GM18498 (cell line): ENCODE measurements around the gene ST6GALNAC5.

Experiments used
- ATAC-seq: cut with Tn5 transposase; IDR thresholded peaks from one replicate; pipeline ENCODE4 v1.9.1; 2021; ENCODE audit warnings: mild to moderate bottlenecking, moderate library complexity; ENCODE audit not compliant: unreplicated experiment

The ST6GALNAC5 gene

DNA sequence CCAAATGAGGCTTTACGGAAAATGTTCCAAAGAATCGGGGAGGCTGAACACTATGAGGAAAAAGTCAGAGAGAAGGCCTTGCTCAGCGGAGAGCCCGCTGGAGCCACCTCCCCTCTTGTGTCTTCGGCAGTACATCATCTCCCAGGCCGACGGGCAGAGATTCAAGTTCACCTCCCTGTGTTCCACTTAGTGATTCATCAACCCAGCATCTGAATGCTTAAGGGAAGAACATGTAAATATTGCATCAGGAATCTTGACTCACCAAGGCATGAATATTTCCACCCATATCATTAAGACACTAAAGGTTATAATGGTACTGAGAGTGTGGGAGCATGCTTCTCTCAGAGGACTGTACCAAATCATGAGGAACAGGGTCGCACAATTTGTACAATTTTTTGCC lies 172.5 kb downstream of the ST6GALNAC5 start:
- ATAC-seq = no peak

DNA sequence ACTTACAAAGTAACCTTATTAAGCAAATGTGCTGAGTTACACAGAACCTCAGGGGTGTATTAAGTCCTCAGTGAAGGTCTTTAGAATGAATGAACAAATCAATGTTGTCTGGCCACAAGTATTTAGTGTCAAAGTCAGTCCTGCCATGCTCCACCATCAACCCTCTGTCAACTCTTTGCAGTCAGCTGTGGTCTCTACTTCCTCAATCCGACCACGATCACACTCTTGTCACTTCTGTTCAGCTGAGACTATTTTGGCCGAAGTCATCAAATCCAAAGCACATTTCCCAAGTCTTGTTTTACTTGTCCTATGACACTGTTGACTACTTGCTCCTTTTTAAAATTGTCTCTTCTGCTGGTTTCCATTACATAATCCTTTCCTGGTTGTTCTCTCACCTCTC lies 173.5 kb downstream of the ST6GALNAC5 start:
- ATAC-seq = no peak

DNA sequence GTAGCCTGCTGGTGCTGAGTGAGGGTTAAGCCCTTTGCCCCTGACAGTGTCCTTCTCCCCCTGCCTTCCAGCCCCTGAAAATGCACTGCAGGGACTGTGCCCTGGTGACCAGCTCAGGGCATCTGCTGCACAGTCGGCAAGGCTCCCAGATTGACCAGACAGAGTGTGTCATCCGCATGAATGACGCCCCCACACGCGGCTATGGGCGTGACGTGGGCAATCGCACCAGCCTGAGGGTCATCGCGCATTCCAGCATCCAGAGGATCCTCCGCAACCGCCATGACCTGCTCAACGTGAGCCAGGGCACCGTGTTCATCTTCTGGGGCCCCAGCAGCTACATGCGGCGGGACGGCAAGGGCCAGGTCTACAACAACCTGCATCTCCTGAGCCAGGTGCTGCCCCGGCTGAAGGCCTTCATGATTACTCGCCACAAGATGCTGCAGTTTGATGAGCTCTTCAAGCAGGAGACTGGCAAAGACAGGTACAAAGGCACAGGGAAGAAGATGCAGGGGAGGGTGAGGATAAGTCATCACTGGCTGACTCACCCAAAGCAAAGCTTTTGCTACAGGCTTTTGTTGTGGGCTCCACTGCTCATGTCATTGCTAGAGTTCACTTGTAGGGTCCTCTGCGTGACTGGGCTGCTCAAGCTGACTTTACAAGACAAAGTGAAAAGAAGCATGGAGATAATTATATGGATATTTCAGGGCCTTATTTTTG lies 177.0 kb downstream of the ST6GALNAC5 start:
- ATAC-seq = no peak

DNA sequence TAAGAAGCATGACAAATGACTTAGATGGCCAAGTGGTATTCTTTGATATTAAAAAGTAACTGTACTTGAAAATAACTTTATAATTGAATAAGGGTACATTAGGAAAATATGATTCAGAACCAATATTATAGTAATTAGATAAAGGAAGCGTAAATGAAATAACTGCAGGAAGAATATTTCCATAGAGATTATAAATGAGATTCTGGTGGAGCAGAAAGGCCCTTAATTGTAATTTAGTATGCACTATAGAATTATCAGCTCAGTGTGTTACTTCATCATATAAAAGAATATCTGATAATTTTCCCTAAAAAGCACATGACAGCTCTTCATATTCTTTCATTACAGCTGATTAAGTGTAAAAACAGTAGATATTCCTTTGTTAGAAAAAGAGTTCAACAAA lies 180.3 kb downstream of the ST6GALNAC5 start:
- no peak for ATAC-seq

DNA sequence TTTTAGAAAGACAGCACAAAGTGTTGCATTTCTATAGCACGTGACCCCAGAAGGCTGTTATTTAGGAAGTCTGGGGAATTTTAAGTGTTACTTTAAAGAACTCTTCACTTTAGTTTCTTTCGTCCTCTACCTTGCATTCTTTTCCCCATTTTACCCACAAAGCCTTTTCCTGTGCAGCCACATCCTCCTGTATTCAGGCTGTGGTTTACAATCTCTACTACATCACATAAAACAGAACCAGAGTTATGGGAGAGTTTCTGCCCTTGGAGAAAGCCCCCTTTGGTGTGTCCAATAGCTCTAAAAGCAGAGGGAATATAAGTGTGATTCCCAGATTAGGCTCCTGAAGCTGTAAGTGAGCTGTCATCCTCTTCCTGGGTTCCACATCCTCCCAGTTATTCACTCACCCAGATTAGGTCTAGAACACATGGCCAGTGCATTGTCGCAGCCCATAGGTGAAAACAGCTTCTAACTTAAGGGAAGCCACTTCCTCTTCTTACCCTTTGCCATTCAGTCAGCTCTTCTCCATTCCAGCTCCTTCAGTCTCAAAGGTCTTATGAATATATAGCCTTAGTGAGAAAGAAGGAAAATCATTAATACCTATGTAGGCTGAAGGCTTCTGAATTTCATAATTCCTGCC lies 180.8 kb downstream of the ST6GALNAC5 start:
- no peak for ATAC-seq

DNA sequence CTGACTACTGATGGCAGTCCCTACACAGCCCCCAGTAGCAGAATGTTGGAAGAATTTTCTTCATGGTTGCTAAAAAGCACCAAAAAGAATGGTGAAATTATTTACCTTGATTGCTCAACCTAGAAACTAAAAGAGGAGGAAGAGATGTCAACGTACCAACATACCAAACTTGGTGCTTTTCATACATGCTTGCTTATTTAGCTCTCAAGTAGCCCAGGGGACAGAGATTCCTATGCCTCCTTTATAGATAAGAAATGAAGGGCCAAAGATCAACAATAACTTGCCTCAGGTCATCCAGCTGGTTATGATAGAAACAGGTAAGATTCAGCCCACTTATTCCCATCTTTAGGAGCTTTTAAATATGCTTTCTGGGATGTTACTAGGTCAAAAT lies 181.3 kb downstream of the ST6GALNAC5 start:
- no peak for ATAC-seq

DNA sequence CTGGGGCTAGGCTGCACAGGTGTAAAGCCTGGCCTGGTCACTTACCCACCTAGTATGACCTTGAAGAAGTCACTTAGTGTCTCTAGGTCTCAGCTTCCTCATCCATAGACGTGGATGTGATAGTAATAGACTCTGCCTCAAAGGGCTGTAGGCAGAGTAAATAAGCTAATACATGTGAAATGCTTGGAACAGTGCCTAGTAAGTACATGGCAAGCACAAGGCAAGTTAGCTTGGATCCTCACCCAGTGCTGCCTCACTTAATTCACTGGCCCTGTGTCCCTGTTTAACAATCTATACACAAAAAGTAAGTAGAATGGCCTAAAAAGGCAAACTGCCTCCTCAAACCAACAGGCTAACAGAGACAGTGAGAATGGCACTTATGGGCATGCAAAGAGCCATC lies 184.1 kb downstream of the ST6GALNAC5 start:
- ATAC-seq = no peak

DNA sequence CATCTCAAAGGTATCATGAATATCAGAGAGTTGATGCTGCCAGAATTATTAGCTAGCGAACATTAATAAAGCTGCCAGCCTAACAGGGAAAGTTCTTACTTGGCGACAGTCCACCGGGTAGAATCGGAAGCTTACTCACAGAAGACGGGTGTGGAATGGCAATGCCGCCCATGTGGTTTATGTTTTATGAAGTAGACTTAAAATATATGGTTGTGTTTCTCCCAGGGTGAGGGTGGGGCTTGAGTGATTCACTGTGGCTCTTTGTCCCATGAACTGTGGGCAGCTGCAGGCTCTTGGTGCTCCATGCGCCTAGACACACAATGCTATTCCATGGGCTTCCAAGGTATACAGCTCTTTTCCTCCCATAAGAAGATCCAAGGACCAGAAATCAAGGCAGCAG lies 189.2 kb downstream of the ST6GALNAC5 start:
- ATAC-seq = no peak

DNA sequence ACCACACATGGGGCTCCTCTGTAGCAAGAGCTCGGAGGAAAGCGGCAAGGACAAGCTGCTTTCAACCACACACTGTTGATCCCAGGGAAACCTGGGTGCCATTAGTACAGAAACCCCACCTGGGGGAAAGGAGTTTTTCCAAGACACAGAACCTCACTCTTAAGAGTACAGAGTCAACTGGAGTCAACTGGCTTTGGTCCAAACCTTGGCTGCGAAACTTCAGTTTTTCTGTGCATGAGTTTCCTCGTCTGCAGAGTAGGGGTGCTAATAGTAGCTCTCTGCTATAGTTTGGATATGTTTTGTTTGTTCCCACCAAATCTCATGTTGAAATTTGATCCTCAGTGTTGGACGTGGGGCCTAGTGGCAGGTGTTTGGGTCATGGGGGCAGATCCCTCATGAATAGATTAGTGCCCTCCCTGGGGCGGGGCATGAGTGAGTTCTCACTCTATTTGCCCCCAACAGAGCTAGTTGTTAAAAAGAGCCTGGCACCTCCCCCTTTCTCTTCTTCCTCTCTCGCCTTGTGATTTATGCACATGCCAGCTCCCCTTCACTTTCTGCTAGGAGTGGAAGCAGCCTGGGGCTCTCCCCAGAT lies 190.8 kb downstream of the ST6GALNAC5 start:
- ATAC-seq = no peak

DNA sequence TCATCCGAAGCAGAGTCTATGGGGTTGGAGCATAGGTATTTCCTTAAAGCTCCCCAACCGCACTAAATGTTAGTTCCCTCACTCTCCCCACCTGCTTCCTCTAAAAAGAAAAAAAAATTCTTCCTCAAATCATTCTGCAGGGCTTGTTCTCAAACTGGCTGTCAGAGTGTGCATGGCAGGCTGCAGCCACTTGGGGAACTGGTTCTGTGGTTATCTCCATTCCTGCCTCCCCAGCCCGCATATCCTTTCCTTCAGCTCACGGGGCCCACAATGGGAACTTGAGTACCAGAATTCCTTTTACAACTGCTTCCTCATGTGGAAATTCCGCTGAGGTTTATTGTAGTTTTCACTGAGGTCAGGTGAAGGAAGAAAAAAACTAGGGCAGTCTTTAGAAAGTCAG lies 192.7 kb downstream of the ST6GALNAC5 start:
- ATAC-seq = no peak

DNA sequence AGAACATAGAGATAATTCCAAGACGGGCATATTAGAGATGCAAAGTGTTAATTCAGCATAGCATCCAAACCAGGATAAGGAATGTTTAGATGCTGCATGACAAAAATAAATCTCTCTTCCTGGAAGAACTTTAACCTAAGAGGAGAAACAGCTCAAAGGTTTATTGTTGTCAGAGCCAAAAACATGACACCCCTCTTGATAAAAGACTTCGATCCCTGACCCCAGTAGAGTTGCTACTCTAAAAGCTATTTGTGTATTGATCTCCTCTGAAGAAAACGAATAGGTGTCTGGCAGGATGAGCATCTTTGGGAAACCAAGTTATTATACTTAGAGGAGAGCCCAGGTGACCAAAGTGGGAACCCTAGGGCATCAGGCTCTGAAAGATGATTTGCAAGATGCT lies 193.9 kb downstream of the ST6GALNAC5 start:
- no peak for ATAC-seq

DNA sequence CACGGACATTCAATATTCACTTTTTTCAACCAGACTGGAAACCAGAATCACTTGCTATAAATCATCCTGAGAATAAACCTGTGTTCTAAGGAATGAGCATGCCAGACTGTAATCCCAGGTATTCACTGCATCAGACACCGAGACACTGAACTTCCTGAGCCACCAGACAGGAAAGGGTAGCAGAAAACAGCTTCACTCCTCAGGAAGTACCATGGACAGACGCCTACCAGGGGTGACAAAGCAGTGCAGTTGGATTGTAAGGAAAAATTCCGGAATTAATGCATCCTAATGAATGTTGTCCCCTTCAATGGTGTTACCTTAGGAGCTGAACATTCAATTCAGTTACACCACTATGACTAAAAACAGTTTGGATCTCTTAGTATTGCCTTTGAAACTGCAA lies 195.8 kb downstream of the ST6GALNAC5 start:
- no peak for ATAC-seq

DNA sequence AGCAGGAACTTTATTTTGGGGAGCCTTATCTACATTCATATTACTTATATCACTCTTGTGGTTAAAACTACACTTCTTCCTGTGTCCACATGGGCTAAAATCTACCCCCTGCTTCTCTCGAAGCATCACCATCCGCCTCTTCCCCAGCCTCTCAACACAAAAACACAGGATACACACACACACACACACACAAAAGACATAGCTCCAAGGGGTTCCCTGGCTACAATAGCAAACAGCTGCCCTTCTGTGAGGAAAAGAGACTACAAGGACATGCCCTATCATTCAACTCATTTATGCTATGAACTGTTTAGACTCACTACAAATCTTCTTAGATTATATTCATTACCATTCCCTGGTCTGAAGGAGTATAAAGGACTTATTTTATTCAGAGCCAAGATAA lies 197.0 kb downstream of the ST6GALNAC5 start:
- no peak for ATAC-seq

DNA sequence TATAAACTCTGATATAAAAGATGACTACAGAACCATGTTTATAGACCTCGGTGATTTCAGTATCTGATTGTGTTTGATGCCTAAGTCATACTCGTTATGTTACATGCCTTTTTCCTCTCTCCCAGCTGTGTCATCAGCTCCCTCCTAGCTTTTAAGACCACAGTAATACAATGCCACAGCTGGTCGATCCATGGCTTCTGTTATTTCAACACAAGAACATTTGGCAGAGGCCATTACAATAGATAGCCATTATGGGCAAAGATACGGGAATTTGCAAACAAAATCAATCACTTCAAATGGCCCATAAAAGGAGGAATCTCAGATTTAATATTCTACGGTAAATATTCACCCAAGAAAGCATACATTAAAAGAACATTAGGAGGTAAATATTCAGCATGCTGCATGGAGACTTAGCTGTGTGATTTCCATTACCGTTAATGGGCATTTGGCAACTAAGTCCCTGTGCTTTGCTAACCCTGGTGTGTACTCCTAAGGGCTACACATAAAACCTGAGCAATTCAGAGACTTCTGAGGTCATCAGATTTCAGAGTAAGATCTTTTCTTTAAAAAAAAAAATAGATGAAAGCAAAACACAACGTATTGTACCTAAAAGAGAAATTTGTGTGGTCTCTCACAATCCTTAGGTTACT lies 198.5 kb downstream of the ST6GALNAC5 start:
- ATAC-seq = no peak

DNA sequence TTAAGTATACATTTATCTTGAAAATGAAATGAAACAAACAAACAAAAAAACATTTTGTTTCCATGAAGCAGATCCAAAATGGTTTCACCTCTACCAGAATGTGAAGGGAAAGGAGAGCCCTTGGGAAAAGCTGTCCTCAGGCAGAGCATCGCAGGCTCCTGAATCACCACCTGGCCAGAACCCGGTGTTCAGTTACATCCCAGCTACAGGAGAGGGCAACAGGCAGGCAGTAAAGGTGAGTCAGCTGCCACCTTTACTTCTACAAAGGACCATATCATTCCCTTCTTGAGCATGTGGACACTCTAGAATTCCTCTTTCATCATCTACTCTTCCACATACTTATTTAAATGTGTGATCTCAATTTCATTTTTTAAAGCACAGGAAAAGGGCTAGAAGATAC lies 200.7 kb downstream of the ST6GALNAC5 start:
- no peak for ATAC-seq

DNA sequence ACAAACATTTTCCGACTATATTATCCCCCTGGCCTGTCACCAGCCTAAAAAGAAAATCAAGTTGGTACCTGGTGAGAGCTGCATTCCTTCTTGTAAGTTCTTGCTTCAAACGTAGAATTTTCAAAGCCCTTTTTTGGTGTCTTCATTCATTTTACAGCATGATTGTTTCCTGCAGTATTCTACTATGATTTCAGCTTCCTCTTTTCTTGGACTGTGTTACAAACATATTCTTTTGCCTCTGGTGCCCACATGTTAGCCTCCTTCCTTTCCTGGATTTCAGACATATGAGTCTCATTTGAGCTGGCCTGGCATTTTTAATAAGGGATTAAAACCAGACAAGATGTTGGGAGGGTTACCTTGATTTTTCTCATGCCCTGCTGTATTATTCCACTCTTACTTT lies 209.5 kb downstream of the ST6GALNAC5 start:
- no peak for ATAC-seq

DNA sequence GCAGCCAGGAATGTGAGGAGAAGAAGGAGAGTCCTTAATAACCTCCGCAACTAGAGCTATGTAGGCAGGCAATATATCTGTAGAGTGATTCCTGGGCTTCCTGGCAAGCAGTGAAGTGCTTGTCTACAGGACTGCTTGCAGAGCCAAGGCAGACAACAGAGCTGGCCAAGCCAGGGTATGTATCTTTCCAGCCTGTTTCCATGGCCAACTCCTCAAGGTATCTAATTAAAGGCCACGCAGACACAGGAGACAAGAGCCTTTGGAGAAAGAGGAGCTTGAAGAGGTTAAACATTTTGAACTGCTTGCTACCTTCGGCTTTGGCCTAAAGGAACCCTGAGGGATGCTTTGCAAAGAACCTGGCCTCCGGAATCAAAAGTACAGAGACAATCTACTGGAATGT lies 214.6 kb downstream of the ST6GALNAC5 start:
- no peak for ATAC-seq

DNA sequence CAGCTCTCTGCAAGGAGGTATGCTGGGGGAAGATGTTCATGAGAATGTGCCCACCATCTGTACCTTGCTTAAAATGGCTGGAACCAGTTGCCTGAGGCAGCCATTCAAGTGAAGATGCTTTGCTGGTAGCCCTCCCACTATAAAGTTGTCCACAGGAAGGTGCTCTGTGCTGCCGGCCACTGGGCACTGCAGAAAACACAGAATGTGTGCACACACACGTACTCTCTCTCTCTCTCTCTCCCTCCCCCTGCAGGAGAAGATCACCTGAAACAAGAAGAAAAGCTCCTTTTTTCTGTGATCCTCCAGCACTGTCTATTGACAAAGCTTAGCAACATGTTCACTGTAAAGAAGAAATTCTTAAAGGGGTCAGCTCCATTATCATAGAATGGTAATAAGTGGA lies 217.2 kb downstream of the ST6GALNAC5 start:
- no peak for ATAC-seq

DNA sequence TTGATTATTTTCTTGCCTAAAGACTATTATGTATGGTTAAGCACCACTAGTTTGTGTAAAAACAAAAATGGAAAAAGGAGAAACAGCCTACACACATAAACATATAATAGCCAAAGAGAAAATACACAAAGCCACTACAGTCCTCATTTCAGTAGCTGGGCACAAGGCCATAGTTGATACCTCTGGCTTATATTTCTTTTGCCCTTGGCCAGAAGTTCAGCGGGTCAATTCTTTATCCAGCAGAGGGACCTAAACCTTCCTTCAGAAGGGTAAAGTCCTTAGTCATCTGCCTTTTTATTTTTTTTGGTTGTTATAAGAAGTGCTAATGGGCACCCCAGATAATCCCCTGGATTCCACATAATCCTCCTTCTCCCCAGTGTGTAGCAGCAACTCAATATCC lies 217.8 kb downstream of the ST6GALNAC5 start:
- ATAC-seq = no peak

DNA sequence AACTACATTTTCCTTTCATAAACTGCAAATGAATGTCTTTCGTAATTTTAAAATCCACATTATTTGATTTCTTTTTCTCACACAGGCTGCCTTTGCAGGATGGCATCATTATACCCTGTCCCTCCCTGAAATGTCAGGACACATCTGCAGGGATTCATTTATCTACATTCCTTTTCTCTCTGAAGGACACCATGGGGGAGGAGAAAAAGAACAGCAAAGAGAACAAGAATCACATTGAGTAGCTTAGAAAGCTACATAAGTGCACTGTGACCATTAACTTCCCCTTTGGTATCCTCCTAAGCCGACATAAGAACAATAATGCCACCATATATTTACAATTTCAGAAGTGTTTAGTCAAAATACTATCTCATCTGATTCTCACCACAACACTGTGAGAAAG lies 222.5 kb downstream of the ST6GALNAC5 start:
- no peak for ATAC-seq

DNA sequence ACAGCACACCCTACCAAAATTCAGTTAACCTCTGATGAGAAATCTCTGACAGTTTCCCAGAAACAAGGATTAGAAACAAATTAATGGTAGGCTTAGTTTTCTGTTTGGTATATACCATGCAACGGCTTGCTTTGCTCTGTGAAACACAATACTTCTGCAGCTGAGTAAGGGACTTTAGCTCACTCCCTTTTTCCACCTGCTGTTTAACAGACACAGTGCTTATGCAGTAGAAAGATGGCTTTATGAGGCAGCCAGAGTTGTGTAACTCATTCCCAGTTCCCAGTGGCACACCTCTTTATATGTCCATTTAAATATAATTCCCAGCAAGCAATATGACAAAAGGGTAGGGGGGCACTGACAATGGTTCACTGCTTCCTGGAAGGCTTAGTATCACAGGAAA lies 228.0 kb downstream of the ST6GALNAC5 start:
- ATAC-seq = no peak
